ENCODE results near the gene CIT.

CIT gene

DNA sequence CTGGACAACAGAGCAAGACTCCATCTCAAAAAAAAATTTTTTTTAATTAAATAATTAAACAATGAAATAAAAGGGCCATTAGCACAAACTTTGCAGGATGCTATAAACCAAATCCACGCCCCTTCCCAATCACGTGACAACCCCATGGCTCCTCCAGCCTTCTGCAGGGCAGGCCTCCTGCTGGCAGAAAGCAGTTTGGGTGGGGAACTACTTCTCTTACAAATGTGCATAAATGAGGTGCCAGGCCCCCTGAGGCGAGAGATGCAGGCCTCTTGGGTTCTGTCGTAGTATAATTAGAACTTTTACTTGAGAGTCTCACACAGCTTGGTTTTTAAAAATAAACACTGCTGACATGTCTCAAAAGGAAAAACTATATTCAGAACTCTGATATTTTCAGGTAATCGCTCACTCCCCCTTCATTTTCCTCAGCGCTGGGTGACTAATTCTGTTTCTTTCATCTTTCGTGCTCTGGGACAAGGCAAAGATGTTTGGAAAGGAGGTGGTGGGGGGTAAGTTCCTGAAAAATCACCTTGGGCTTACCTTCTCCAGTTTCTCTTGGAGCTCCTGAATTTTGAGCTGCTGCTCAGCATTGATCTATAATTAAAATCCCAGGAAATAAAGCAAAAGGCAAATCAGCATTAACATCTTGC is 101.7 kb downstream of the CIT start:
- TF ChIP-seq, protein P1, sequence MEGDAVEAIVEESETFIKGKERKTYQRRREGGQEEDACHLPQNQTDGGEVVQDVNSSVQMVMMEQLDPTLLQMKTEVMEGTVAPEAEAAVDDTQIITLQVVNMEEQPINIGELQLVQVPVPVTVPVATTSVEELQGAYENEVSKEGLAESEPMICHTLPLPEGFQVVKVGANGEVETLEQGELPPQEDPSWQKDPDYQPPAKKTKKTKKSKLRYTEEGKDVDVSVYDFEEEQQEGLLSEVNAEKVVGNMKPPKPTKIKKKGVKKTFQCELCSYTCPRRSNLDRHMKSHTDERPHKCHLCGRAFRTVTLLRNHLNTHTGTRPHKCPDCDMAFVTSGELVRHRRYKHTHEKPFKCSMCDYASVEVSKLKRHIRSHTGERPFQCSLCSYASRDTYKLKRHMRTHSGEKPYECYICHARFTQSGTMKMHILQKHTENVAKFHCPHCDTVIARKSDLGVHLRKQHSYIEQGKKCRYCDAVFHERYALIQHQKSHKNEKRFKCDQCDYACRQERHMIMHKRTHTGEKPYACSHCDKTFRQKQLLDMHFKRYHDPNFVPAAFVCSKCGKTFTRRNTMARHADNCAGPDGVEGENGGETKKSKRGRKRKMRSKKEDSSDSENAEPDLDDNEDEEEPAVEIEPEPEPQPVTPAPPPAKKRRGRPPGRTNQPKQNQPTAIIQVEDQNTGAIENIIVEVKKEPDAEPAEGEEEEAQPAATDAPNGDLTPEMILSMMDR (conservative IDR thresholded peaks at IDR 0.05; ENCODE audit: low read length) = no peak
- DNase-seq (ENCODE audit: low read depth) = no peak
- H3K4me3 ChIP-seq (ENCODE audit: low read length) = no peak overlapping the region

DNA sequence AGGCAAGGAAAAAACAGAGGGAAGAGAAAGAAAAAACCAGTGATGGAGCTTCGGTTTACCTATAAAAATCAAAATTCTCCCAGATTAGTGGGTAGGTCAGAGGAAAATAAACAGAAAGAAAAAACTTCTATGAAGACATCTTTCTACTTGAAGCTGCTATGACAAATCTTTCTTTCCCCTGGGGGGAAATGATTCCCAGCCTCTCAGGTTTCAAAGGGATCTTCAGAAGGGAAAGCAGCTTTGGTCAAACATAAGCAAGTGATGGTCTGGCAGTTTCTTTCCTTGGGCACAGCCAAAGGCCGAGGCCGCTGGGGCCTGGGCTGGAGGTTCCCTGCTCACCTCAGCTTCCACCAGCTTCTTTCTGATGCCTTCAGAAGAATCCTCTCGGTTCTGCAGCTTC is 104.7 kb downstream of the CIT start:
- no peak overlapping the region for H3K4me3 ChIP-seq (ENCODE audit: low read length)
- TF ChIP-seq, protein P1 (conservative IDR thresholded peaks at IDR 0.05; ENCODE audit: low read length) = no peak
- DNase-seq (ENCODE audit: low read depth) = no peak

DNA sequence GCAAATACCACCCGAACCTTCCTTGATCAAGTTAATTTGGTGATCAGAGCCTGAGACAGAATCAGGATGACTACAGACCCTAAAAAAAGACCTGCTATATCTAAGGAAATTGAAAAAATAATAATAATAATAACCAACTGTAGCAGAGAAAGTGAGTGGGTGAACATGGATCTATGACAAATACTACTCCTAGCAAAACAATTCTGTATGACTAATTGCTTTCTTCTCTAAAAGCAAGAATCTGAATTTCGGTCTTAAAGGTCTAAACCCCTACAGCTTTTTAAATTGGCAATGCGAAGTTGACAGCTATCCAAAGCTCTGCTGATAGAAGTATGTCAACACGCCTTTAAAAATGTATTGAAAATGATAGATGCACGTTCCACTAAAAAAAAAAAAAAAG is 107.0 kb downstream of the CIT start:
- TF ChIP-seq, protein P1 (conservative IDR thresholded peaks at IDR 0.05; ENCODE audit: low read length) = no peak
- no peak for DNase-seq (ENCODE audit: low read depth)
- no peak overlapping the region for H3K4me3 ChIP-seq (ENCODE audit: low read length)

DNA sequence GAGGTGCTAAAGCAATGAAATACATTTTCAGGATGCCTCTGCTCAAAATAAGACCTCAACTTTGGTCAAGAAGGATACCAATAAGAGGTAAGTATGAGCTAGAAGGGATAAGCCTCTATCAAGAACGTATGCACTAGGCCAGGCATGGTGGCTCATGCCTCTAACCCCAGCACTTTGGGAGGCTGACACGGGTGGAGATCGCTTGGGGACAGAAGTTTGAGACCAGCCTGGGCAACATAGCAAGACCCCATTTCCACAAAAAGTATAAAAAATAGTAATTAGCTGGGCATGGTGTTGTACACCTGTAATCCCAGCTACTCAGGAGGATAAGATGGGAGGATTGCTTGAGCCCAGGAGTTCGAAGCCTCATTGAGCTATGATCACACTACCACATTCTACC is 114.5 kb downstream of the CIT start:
- TF ChIP-seq, protein P1 (conservative IDR thresholded peaks at IDR 0.05; ENCODE audit: low read length) = no peak
- no peak overlapping the region for H3K4me3 ChIP-seq (ENCODE audit: low read length)

DNA sequence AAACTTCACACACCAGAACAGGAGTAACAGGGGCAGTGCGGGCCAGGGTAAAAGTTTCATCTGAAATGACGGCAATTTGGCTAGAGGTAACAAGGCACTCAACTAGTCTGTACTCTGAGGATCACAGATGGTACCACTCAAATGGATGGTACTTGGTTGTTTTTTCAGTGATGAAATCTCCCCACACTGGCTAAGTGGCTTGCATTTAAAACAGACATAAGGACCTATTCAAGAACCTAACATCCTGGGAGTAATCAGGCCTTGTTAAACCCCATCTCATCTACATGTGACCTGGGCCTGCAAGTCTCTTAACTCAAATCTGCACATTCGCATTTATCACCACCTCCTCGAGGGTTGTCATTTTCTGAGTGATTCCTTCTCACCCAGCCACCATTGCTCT is 118.4 kb downstream of the CIT start:
- TF ChIP-seq, protein P1 (conservative IDR thresholded peaks at IDR 0.05; ENCODE audit: low read length) = no peak
- DNase-seq (ENCODE audit: low read depth) = no peak
- H3K4me3 ChIP-seq (ENCODE audit: low read length) = no peak overlapping the region

More for the DNA sequence above, 114.5 kb downstream of the CIT start:
- no peak for DNase-seq (ENCODE audit: low read depth)

DNA sequence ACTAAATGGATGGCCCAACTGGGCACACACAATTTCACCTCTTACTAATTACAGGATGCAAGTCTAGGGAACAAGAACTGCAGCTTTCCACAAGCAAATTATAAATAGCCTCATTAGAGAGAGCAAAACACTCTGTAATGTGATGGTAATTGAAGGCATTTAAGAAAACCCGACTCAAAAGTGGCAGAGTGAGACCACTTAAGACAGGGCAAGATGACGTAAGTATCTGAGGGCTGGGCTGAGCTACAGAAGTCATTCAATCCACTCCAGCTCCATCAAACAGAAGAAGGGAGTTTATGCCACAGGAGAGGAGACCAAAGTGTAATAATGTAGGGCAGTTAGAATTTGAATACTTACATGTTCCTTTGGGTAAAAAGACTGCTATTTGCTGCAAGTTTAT is 118.9 kb downstream of the CIT start:
- DNase-seq (ENCODE audit: low read depth) = no peak
- H3K4me3 ChIP-seq (ENCODE audit: low read length) = no peak overlapping the region
- TF ChIP-seq, protein P1 (conservative IDR thresholded peaks at IDR 0.05; ENCODE audit: low read length) = no peak

DNA sequence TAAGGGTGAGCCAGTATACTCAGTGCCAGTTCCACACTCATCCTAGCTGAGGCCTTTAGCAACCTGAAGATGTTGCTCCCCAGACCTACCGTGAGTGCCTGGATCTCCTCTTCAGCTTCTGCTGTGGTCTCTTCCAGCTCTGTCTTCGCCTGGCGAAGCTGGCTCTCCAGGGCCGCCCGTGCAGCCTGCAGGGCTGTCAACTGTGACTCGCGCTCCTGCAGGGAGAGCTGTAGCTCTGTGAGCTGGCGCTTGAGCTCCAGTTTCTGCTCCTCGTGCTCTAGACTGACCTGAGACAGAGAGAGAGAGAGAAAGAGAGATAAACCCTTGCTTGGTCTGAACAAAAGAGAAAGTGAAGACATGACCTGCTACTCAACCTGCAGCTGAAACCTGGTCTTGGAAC is 125.2 kb downstream of the CIT start:
- TF ChIP-seq, protein P1 (conservative IDR thresholded peaks at IDR 0.05; ENCODE audit: low read length) = no peak
- H3K4me3 ChIP-seq (ENCODE audit: low read length) = no peak overlapping the region
- DNase-seq (ENCODE audit: low read depth) = no peak

Data from AG10803 (cell line).